GM12878 (cell line): ENCODE data around the gene CDR2L.
"Not testable (repeated sequence)": the region's sequence is repeated elsewhere in the genome, so short reads cannot be mapped to it uniquely, and the experiment has no call there.

Experiments used
- CTCF ChIP-seq, 3 experiments: IDR thresholded peaks in 2 of 3; conservative IDR thresholded peaks in 1 of 3; 2 replicates each; pipeline ENCODE4 v1.5.1; 2011; ENCODE audit warnings: low read depth in 3 of 3, low read length in 3 of 3, mild to moderate bottlenecking in 3 of 3, control low read depth in 2 of 3, moderate library complexity in 2 of 3, inconsistent platforms in 1 of 3, mixed read lengths in 1 of 3; ENCODE audit not compliant: control insufficient read depth in 2 of 3, insufficient read depth in 1 of 3; ENCODE audit errors: extremely low read depth in 1 of 3
- MAX ChIP-seq: IDR thresholded peaks from 2 replicates; pipeline ENCODE4 v1.6.1; 2012; ENCODE audit warnings: low read depth, low read length, improper control_type of control experiment
- NFIC ChIP-seq: IDR thresholded peaks from 2 replicates; pipeline ENCODE4 v1.6.1; 2012; ENCODE audit warnings: low read depth, mild to moderate bottlenecking, inconsistent platforms, low read length, moderate library complexity
- SUZ12 ChIP-seq: fragments of 200-600 bp; sonication (generic); IDR thresholded peaks from one replicate; pipeline ENCODE4 v1.6.1; 2018; ENCODE audit warnings: antibody characterized with exemption, mild to moderate bottlenecking; ENCODE audit not compliant: unreplicated experiment

- TF ChIP-seq CTCF (IDR thresholded peaks at IDR 0.05 in 2 of 3, conservative IDR thresholded peaks at IDR 0.05 in 1 of 3; ENCODE audit: control insufficient read depth in 2 of 3, extremely low read depth in 1 of 3, insufficient read depth in 1 of 3, low read depth in 3 of 3, low read length in 3 of 3); NFIC; SUZ12; MAX: not testable (repeated sequence)
Observed at GRCh38 chr17:75006084-75006483, 18.7 kb downstream of the CDR2L start.
